OCI-LY1 (cell line): ENCODE measurements around the gene ARHGEF11.

Source experiments
- CTCF ChIP-seq: fragments of 200-600 bp; sonication (generic), shearing (Covaris generic); IDR thresholded peaks from 2 replicates; pipeline ENCODE4 v1.5.1; 2017; ENCODE audit warnings: mild to moderate bottlenecking, antibody characterized with exemption, low read length, moderate library complexity, mixed read lengths
- EZH2 ChIP-seq: fragments of 200-600 bp; sonication (generic), shearing (Covaris generic); IDR thresholded peaks from 2 replicates; pipeline ENCODE4 v1.8.0; 2017; ENCODE audit warnings: borderline replicate concordance, mixed run types, mild to moderate bottlenecking, antibody characterized with exemption, low read length, moderate library complexity, mixed read lengths

- TF ChIP-seq CTCF (no peak), EZH2 (no peak)
Measured at GRCh38 chr1:156903328-156904091, 142.0 kb downstream of the ARHGEF11 start.
